Panc1 (cell line): ENCODE data around the gene DOCK3. TPM values are rescaled to one million over a fixed set of nuclear protein-coding genes. Genes with fewer than 3 reads are reported as not detected.

Experiments used
- ATAC-seq: fragments of 200-7000 bp; cut with Tn5 transposase; 2 replicates; pipeline ENCODE4 v1.9.1; 2020; ENCODE audit warnings: mild to moderate bottlenecking, moderate library complexity
- BruUV-seq: library from RNA; stranded (reverse); fragments of 400-500 nt; replicated peaks from 2 replicates; lab custom pipeline; 2021; lab: Mats Ljungman, UMichigan
- CTCF ChIA-PET: fragments of 300-600 bp; sonication (Branson Sonifier 250); formaldehyde crosslinking; loops from one replicate; lab custom pipeline; 2022; ENCODE audit warnings: antibody characterized with exemption; lab: Charles Lee
- POLR2A ChIA-PET: fragments of 300-600 bp; sonication (Branson Sonifier 250); formaldehyde crosslinking; loops from one replicate; lab custom pipeline; 2022; ENCODE audit warnings: antibody characterized with exemption; lab: Charles Lee
- DNase-seq: peaks from one replicate; pipeline ENCODE4 v3.0.0-alpha.2; 2010; ENCODE audit warnings: low read depth, low spot score
- H3K27ac ChIP-seq: 2 replicates; pipeline ENCODE4 v1.5.1; 2011; ENCODE audit warnings: mild to moderate bottlenecking, low read length, inconsistent platforms
- H3K27me3 ChIP-seq: fragments of 200-500 bp; sonication (Bioruptor generic); 2 replicates; pipeline ENCODE4 v1.6.0; 2014; ENCODE audit warnings: low read length, inconsistent platforms; ENCODE audit not compliant: control insufficient read depth, insufficient read depth
- H3K36me3 ChIP-seq: fragments of 200-500 bp; sonication (Bioruptor generic); 2 replicates; pipeline ENCODE4 v1.5.1; 2014; ENCODE audit warnings: inconsistent platforms, mild to moderate bottlenecking, low read length, moderate library complexity; ENCODE audit not compliant: control insufficient read depth, insufficient read depth
- H3K4me1 ChIP-seq: 2 replicates; pipeline ENCODE4 v1.5.1; 2011; ENCODE audit warnings: inconsistent platforms, mild to moderate bottlenecking, low read length, moderate library complexity; ENCODE audit not compliant: control insufficient read depth, insufficient read depth
- H3K4me3 ChIP-seq, 2 experiments: 2 replicates each; pipeline ENCODE4 v1.5.1; 2011 to 2012; ENCODE audit warnings: low read depth in 2 of 2, low read length in 2 of 2, mild to moderate bottlenecking in 2 of 2, inconsistent platforms in 1 of 2, moderate library complexity in 1 of 2
- H3K9me3 ChIP-seq: fragments of 200-500 bp; sonication (Bioruptor generic); 2 replicates; pipeline ENCODE4 v1.5.1; 2014; ENCODE audit warnings: low read depth, mild to moderate bottlenecking, inconsistent platforms, low read length, moderate library complexity; ENCODE audit not compliant: control insufficient read depth, insufficient read depth
- CTCF ChIP-seq: fragments of 450-650 bp; IDR thresholded peaks from 2 replicates; pipeline ENCODE4 v1.5.1; 2017; ENCODE audit warnings: mild to moderate bottlenecking
- POLR2AphosphoS5 ChIP-seq: IDR thresholded peaks from 2 replicates; pipeline ENCODE4 v1.6.1; 2012; ENCODE audit warnings: mild to moderate bottlenecking, low read depth, low read length, moderate library complexity
- REST ChIP-seq, 2 experiments: IDR thresholded peaks; 2 replicates each; pipeline ENCODE4 v1.6.1; 2011 to 2012; ENCODE audit warnings: low read depth in 2 of 2, control low read depth in 1 of 2, low read length in 1 of 2, mild to moderate bottlenecking in 1 of 2, moderate library complexity in 1 of 2; ENCODE audit not compliant: insufficient read depth in 1 of 2
- SIN3A ChIP-seq: IDR thresholded peaks from 2 replicates; pipeline ENCODE4 v1.6.1; 2012; ENCODE audit warnings: low read depth, mild to moderate bottlenecking, low read length, moderate library complexity, borderline replicate concordance; ENCODE audit not compliant: insufficient read depth
- TCF7L2 ChIP-seq: IDR thresholded peaks from 2 replicates; pipeline ENCODE4 v1.6.1; 2011; ENCODE audit warnings: mild to moderate bottlenecking, low read depth, low read length, inconsistent platforms
- in situ Hi-C: cut with HindIII; loops from 2 replicates; pipeline ENCODE4 v1.10.0; 2016; ENCODE audit warnings: low sequenced_read_pairs, low pct_unique_long_range_greater_than_20kb
- intact Hi-C: fragments of 100-400 bp; cut with micrococcal nuclease; formaldehyde crosslinking; loops from one replicate; pipeline ENCODE4 v1.10.0; 2022; ENCODE audit not compliant: unreplicated experiment
- total RNA-seq: library from RNA; stranded (reverse); gene quantifications from one replicate; pipeline ENCODE4 v1.2.1, GENCODE V29; 2021; ENCODE audit not compliant: unreplicated experiment

The DOCK3 gene
- total RNA-seq, 1 experiment from 2014 or later = 0.21 TPM

DNA sequence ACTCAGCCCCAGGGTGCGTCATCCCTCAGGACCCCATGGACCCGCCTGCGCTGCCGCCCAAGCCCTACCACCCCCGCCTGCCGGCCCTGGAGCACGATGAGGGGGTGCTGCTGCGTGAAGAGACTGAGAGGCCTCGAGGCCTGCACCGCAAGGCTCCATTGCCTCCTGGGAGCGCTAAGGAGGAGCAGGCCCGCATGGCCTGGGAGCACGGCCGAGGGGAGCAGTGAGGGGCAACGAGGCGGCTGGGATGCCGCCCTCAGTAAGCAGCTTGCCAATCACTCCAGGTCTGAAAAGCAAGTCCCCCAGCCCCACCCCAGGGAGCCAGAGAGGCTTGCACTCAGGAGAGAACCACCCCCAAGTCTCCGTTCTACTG lies 706.6 kb downstream of the DOCK3 start:
- BruUV-seq = no TSS peak
- CTCF ChIA-PET = no interaction called here
- in situ Hi-C loops (no loop called here), intact Hi-C loops (no loop called here)
- TF ChIP-seq POLR2AphosphoS5 = no peak
- no peak for TF ChIP-seq REST (IDR thresholded peaks at IDR 0.05; ENCODE audit: insufficient read depth in 1 of 2, low read depth in 2 of 2, low read length in 1 of 2)
- no peak for TF ChIP-seq CTCF
- TF ChIP-seq SIN3A = no peak
- TF ChIP-seq TCF7L2 = no peak
- no peaks in the 10 kb centered on the region; the same call in none of the 2 replicates for H3K36me3 ChIP-seq
- POLR2A ChIA-PET = no interaction called here
- H3K4me3 ChIP-seq = no peak overlapping the region
- no peak for ATAC-seq
- H3K27me3 ChIP-seq = no peaks in the 10 kb centered on the region
- no peaks in the 10 kb centered on the region for H3K9me3 ChIP-seq
- H3K4me1 ChIP-seq = peaks cover 5% of the 10 kb centered on the region
- no peak for DNase-seq
- H3K27ac ChIP-seq = no peak overlapping the region

GRCh38 chr3:51382076-51382745 lies 707.5 kb downstream of the DOCK3 start:
- no TSS peak for BruUV-seq
- CTCF ChIA-PET = no interaction called here
- Histone ChIP-seq H3K27ac (no peak overlapping the region), H3K4me3 (no peak overlapping the region), H3K9me3 (no peaks in the 10 kb centered on the region), H3K4me1 (peaks cover 10% of the 10 kb centered on the region), H3K36me3 (no peaks in the 10 kb centered on the region; the same call in none of the 2 replicates), H3K27me3 (no peaks in the 10 kb centered on the region)
- intact Hi-C loops = no loop called here
- in situ Hi-C loops = no loop called here
- no peak for DNase-seq
- TF ChIP-seq CTCF = no peak
- no peak for ATAC-seq
- POLR2A ChIA-PET = no interaction called here
